HCT116 (cell line): ENCODE data around the gene TSEN34. TPM values are rescaled to one million over a fixed set of nuclear protein-coding genes. Genes with fewer than 3 reads are reported as not detected.
"Not testable (repeated sequence)": the region's sequence is repeated elsewhere in the genome, so short reads cannot be mapped to it uniquely, and the experiment has no call there.

Experiments
- ATAC-seq: fragments of 200-7000 bp; cut with Tn5 transposase; 2 replicates; pipeline ENCODE4 v1.9.1; 2020; ENCODE audit warnings: mild to moderate bottlenecking, moderate library complexity
- BruUV-seq: library from RNA; stranded (reverse); fragments of 400-500 nt; replicated peaks from 2 replicates; lab custom pipeline; 2021; lab: Mats Ljungman, UMichigan
- CTCF ChIA-PET: fragments of 300-600 bp; sonication (Branson Sonifier 250); formaldehyde crosslinking; loops from one replicate; lab custom pipeline; 2021; ENCODE audit warnings: antibody characterized with exemption; lab: Charles Lee
- POLR2A ChIA-PET: fragments of 300-600, 350-600 bp; sonication (Branson Sonifier 250); formaldehyde crosslinking; loops from one replicate; lab custom pipeline; 2021; ENCODE audit warnings: antibody characterized with exemption; lab: Charles Lee
- RAD21 ChIA-PET, 2 experiments: fragments of 300-600 bp; sonication (Branson Sonifier 250); formaldehyde crosslinking; loops; one replicate each; lab custom pipeline; 2023; ENCODE audit warnings: low total read pairs in 2 of 2; ENCODE audit not compliant: uncharacterized antibody in 2 of 2, unreplicated experiment in 2 of 2, low non-redundant PET in 1 of 2; lab: Charles Lee
- DNase-seq: peaks from one replicate; pipeline ENCODE4 v3.0.0-alpha.2; 2010; ENCODE audit warnings: low read depth, low spot score
- H2AFZ ChIP-seq: fragments of 200-600 bp; shearing (Covaris generic), sonication (generic); 2 replicates; pipeline ENCODE4 v1.6.1; 2017; ENCODE audit warnings: low read depth, mixed run types, mixed read lengths, antibody characterized with exemption, low read length; ENCODE audit not compliant: poor library complexity, severe bottlenecking
- H3K27ac ChIP-seq: 2 replicates; pipeline ENCODE4 v1.5.1; 2012; ENCODE audit warnings: low read depth, low read length
- H3K27me3 ChIP-seq: fragments of 200-600 bp; sonication (generic); 2 replicates; pipeline ENCODE4 v1.6.1; 2016; ENCODE audit warnings: mixed run types, low read length, mixed read lengths; ENCODE audit not compliant: insufficient read depth
- H3K36me3 ChIP-seq, 2 experiments: fragments of 200-500 bp in 1 of 2; fragments of 200-600 bp in 1 of 2; sonication (Bioruptor generic) in 1 of 2; sonication (generic) in 1 of 2; 2 replicates each; pipeline versions ENCODE4 v1.5.1 to v1.6.1; 2014 to 2016; ENCODE audit warnings: low read length in 2 of 2, inconsistent platforms in 1 of 2, mixed read lengths in 1 of 2, mixed run types in 1 of 2; ENCODE audit not compliant: insufficient read depth in 2 of 2, control insufficient read depth in 1 of 2
- H3K4me1 ChIP-seq, 2 experiments: fragments of 200-600 bp in 1 of 2; sonication (generic) in 1 of 2; 2 replicates each; pipeline versions ENCODE4 v1.5.1 to v1.6.1; 2012 to 2017; ENCODE audit warnings: low read length in 2 of 2, inconsistent platforms in 1 of 2, mild to moderate bottlenecking in 1 of 2, mixed read lengths in 1 of 2, mixed run types in 1 of 2, moderate library complexity in 1 of 2; ENCODE audit not compliant: insufficient read depth in 2 of 2, control insufficient read depth in 1 of 2
- H3K4me2 ChIP-seq: fragments of 200-600 bp; sonication (generic); 2 replicates; pipeline ENCODE4 v1.6.1; 2017; ENCODE audit warnings: mixed run types, low read length, mixed read lengths
- H3K4me3 ChIP-seq, 2 experiments: fragments of 200-600 bp in 1 of 2; sonication (generic) in 1 of 2; replicated peaks in 1 of 2; 2 replicates each; pipeline ENCODE4 v1.5.1; 2011 to 2016; ENCODE audit warnings: low read length in 2 of 2, control low read depth in 1 of 2, low read depth in 1 of 2, mild to moderate bottlenecking in 1 of 2, mixed read lengths in 1 of 2, mixed run types in 1 of 2
- H3K79me2 ChIP-seq: fragments of 200-600 bp; sonication (generic); 2 replicates; pipeline ENCODE4 v1.6.1; 2017; ENCODE audit warnings: mild to moderate bottlenecking, mixed run types, low read length, moderate library complexity, mixed read lengths; ENCODE audit not compliant: insufficient read depth
- H3K9ac ChIP-seq: fragments of 200-600 bp; sonication (generic); 2 replicates; pipeline ENCODE4 v1.6.1; 2016; ENCODE audit warnings: low read length, mixed read lengths
- H3K9me2 ChIP-seq: fragments of 200-600 bp; sonication (generic), shearing (Covaris generic); 2 replicates; pipeline ENCODE4 v1.6.1; 2017; ENCODE audit warnings: mixed run types, mild to moderate bottlenecking, moderate library complexity; ENCODE audit not compliant: insufficient read depth
- H3K9me3 ChIP-seq, 2 experiments: fragments of 200-500 bp in 1 of 2; fragments of 200-600 bp in 1 of 2; sonication (Bioruptor generic) in 1 of 2; sonication (generic) in 1 of 2; 2 replicates each; pipeline ENCODE4 v1.6.1; 2014 to 2017; ENCODE audit warnings: low read length in 2 of 2, mixed read lengths in 2 of 2, inconsistent platforms in 1 of 2, low read depth in 1 of 2, mild to moderate bottlenecking in 1 of 2, mixed run types in 1 of 2, moderate library complexity in 1 of 2; ENCODE audit not compliant: control insufficient read depth in 1 of 2, insufficient read depth in 1 of 2
- H4K20me1 ChIP-seq: fragments of 200-600 bp; sonication (generic), shearing (Covaris generic); 2 replicates; pipeline ENCODE4 v1.6.1; 2017; ENCODE audit warnings: mixed run types, mild to moderate bottlenecking, moderate library complexity; ENCODE audit not compliant: insufficient read depth
- ATF3 ChIP-seq: IDR thresholded peaks from 2 replicates; pipeline ENCODE4 v1.6.1; 2012
- CBX3 ChIP-seq: IDR thresholded peaks from 2 replicates; pipeline ENCODE4 v1.6.1; 2012; ENCODE audit warnings: low read depth
- CTCF ChIP-seq, 3 experiments: fragments of 200-600 bp in 1 of 3; sonication (generic) in 1 of 3; IDR thresholded peaks in 2 of 3; conservative IDR thresholded peaks in 1 of 3; 2 replicates each; pipeline ENCODE4 v1.5.1; 2012 to 2017; ENCODE audit warnings: low read depth in 2 of 3, low read length in 2 of 3, antibody characterized with exemption in 1 of 3, borderline replicate concordance in 1 of 3, control low read depth in 1 of 3, mild to moderate bottlenecking in 1 of 3, mixed read lengths in 1 of 3, mixed run types in 1 of 3, moderate library complexity in 1 of 3; ENCODE audit not compliant: insufficient read depth in 1 of 3
- EGR1 ChIP-seq: IDR thresholded peaks from 2 replicates; pipeline ENCODE4 v1.6.1; 2012; ENCODE audit warnings: low read depth
- ELF1 ChIP-seq: IDR thresholded peaks from 2 replicates; pipeline ENCODE4 v1.6.1; 2012; ENCODE audit warnings: low read depth, borderline replicate concordance
- EZH2phosphoT487 ChIP-seq: fragments of 200-600 bp; IDR thresholded peaks from 2 replicates; pipeline ENCODE4 v1.6.1; 2018; ENCODE audit warnings: antibody characterized with exemption, borderline replicate concordance
- REST ChIP-seq: IDR thresholded peaks from 2 replicates; pipeline ENCODE4 v1.6.1; 2012; ENCODE audit warnings: low read depth
- YY1 ChIP-seq: IDR thresholded peaks from 2 replicates; pipeline ENCODE4 v1.6.1; 2011; ENCODE audit warnings: low read length, low read depth, moderate library complexity, mild to moderate bottlenecking; ENCODE audit not compliant: insufficient replicate concordance; ENCODE audit errors: extremely low read depth
- ZBTB33 ChIP-seq: IDR thresholded peaks from 2 replicates; pipeline ENCODE4 v1.6.1; 2011; ENCODE audit warnings: mild to moderate bottlenecking, low read length, moderate library complexity; ENCODE audit not compliant: insufficient replicate concordance; ENCODE audit errors: extremely low read depth
- ZFX ChIP-seq: fragments of 450-650 bp; IDR thresholded peaks from 2 replicates; pipeline ENCODE4 v1.6.1; 2017
- intact Hi-C: fragments of 100-400 bp; cut with micrococcal nuclease; formaldehyde crosslinking; loops from 2 replicates; pipeline ENCODE4 v1.10.0; 2022
- total RNA-seq: library from RNA; stranded (reverse); gene quantifications from one replicate; pipeline ENCODE4 v1.2.1, GENCODE V29; 2021; ENCODE audit not compliant: unreplicated experiment

TSEN34 gene
- total RNA-seq, 1 experiment from 2014 or later = 99.9 TPM

- Histone ChIP-seq H3K9ac (no peak overlapping the region), H3K9me2 (no peaks in the 10 kb centered on the region), H2AFZ (no peak overlapping the region), H3K79me2 (no peaks in the 10 kb centered on the region), H3K27me3 (no peaks in the 10 kb centered on the region), H3K4me2 (no peak overlapping the region), H3K9me3 (peaks cover 5 to 13% of the 10 kb centered on the region in 2 experiments; a peak in 3 of 4 replicates), H3K36me3 (no peaks in the 10 kb centered on the region), H3K4me1 (peaks cover 5 to 15% of the 10 kb centered on the region in 2 experiments; a peak in 3 of 4 replicates), H3K4me3 (no peak overlapping the region), H3K27ac (no peak overlapping the region), H4K20me1 (no peaks in the 10 kb centered on the region)
- intact Hi-C loops = loop anchor here (5.0 kb wide), 1 partner anchor 158 kb away; no protein-coding TSS in a partner anchor
- TF ChIP-seq ELF1 = no peak
- TF ChIP-seq EGR1 = no peak
- TF ChIP-seq EZH2phosphoT487 = no peak
- TF ChIP-seq REST = no peak
- TF ChIP-seq YY1 = no peak
- TF ChIP-seq ZFX = no peak
- no peak for TF ChIP-seq CTCF (IDR thresholded peaks at IDR 0.05 in 2 of 3, conservative IDR thresholded peaks at IDR 0.05 in 1 of 3; ENCODE audit: borderline replicate concordance in 1 of 3, insufficient read depth in 1 of 3, low read depth in 2 of 3, low read length in 2 of 3)
- TF ChIP-seq ATF3 = no peak
- no peak for TF ChIP-seq ZBTB33
- no peak for TF ChIP-seq CBX3
- ChIA-PET POLR2A (interaction anchor here (1.5 kb wide), 1 partner anchor 63 kb away, joined by 3 read pairs; no protein-coding TSS in a partner anchor), RAD21 (no interaction called here), CTCF (no interaction called here)
- DNase-seq = no peak
- no TSS peak for BruUV-seq
- no peak for ATAC-seq
These were observed 42.8 kb downstream of the TSEN34 start for GRCh38 chr19:54233941-54234340.

- BruUV-seq, RAD21 ChIA-PET, H3K4me2 ChIP-seq, H3K79me2 ChIP-seq, intact Hi-C loops, H4K20me1 ChIP-seq, H3K9me3 ChIP-seq, H3K36me3 ChIP-seq, H3K9me2 ChIP-seq, CTCF ChIA-PET, H3K27ac ChIP-seq, H3K27me3 ChIP-seq, DNase-seq, POLR2A ChIA-PET, H3K4me3 ChIP-seq, H2AFZ ChIP-seq, H3K9ac ChIP-seq, H3K4me1 ChIP-seq: not testable (repeated sequence)
- ATAC-seq = peak; percentile 45
These were observed 48.6 kb downstream of the TSEN34 start for GRCh38 chr19:54239491-54240371.
